ENCODE measurements around the gene TDRD15. TPM values are rescaled to one million over a fixed set of nuclear protein-coding genes. Genes with fewer than 3 reads are reported as not detected.

TDRD15 gene
- total and polyA plus RNA-seq, 7 donors, result 0.55 TPM; not detected in 6

- H3K27me3 ChIP-seq, result no peaks in the 10 kb centered on the region
- TF ChIP-seq CTCF (IDR thresholded peaks at IDR 0.05) (no peak), EP300 (IDR thresholded peaks at IDR 0.05) (no peak), POLR2AphosphoS5 (IDR thresholded peaks at IDR 0.05) (no peak), POLR2A (IDR thresholded peaks at IDR 0.05) (no peak)
- DNase-seq, result no peak
- no peak overlapping the region for H3K4me3 ChIP-seq
- intact Hi-C loops (cut with DNase I), result no loop called here
- no peaks in the 10 kb centered on the region for H3K36me3 ChIP-seq
- H3K4me1 ChIP-seq, result peaks cover 0 to 13% (median 5%) of the 10 kb centered on the region in 4 donors
- H3K9me3 ChIP-seq, result no peaks in the 10 kb centered on the region
- WGBS, 2 donors, result 59 to 78% methylated on average over 1 of the region's 1 CpG
- no peak overlapping the region for H3K27ac ChIP-seq
Measured at GRCh38 chr2:21103274-21103891, 20.4 kb upstream of the TDRD15 start.

DNA sequence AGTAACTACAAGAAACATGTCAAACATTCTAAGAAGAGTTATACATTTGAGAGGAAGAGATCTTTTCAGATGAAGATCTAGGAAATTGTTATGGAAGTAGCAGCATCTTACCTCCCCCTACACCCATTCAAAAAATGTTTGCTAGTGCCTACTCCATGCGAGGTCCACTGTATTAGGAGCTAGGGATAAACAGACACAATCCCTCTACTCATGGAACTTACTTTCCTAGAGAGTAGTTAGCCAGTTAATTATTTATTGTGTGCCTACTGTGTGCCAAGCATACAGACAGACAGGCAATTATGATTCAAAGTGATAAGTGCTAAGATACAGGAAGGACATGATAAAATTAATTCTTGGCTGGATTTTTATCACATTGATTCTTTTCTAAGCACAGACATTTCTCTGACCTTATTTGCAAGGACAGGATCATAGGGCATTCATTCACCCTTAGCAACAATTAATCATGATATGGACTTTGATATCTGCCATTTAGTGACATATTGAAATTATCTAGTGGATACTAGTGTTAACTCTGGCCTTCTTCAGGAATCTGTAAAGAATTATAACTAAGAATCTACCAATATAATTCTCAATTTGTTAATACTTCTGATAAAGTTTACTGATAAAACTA lies 19.6 kb upstream of the TDRD15 start:
- intact Hi-C loops (cut with DNase I), result no loop called here
- 62 to 75% methylated on average over 1 of the region's 1 CpG for WGBS, 2 donors
- H3K9me3 ChIP-seq, result no peaks in the 10 kb centered on the region
- no peak for DNase-seq
- TF ChIP-seq CTCF (IDR thresholded peaks at IDR 0.05), result no peak
- no peak for TF ChIP-seq EP300 (IDR thresholded peaks at IDR 0.05)
- no peak for TF ChIP-seq POLR2A (IDR thresholded peaks at IDR 0.05)
- TF ChIP-seq POLR2AphosphoS5 (IDR thresholded peaks at IDR 0.05), result no peak
- H3K27me3 ChIP-seq, result no peaks in the 10 kb centered on the region
- H3K4me1 ChIP-seq, result peaks cover 0 to 8% (median 4%) of the 10 kb centered on the region in 4 donors
- no peaks in the 10 kb centered on the region for H3K36me3 ChIP-seq
- no peak overlapping the region for H3K27ac ChIP-seq
- no peak overlapping the region for H3K4me3 ChIP-seq

GRCh38 chr2:21111012-21111411 lies 12.8 kb upstream of the TDRD15 start:
- no peaks in the 10 kb centered on the region for H3K27me3 ChIP-seq
- intact Hi-C loops (cut with DNase I), result no loop called here
- H3K4me3 ChIP-seq, result no peak overlapping the region
- 88 to 89% methylated on average over 1 of the region's 1 CpG for WGBS, 2 donors
- no peak overlapping the region for H3K27ac ChIP-seq
- H3K9me3 ChIP-seq, result no peaks in the 10 kb centered on the region
- TF ChIP-seq EP300 (IDR thresholded peaks at IDR 0.05) (no peak), POLR2A (IDR thresholded peaks at IDR 0.05) (no peak), CTCF (IDR thresholded peaks at IDR 0.05) (no peak), POLR2AphosphoS5 (IDR thresholded peaks at IDR 0.05) (no peak)
- no peaks in the 10 kb centered on the region for H3K36me3 ChIP-seq
- no peaks in the 10 kb centered on the region for H3K4me1 ChIP-seq
- no peak for DNase-seq

GRCh38 chr2:21117688-21118087 lies 6.1 kb upstream of the TDRD15 start:
- Histone ChIP-seq H3K27me3 (no peaks in the 10 kb centered on the region), H3K36me3 (no peaks in the 10 kb centered on the region), H3K27ac (no peak overlapping the region), H3K9me3 (no peaks in the 10 kb centered on the region), H3K4me1 (no peaks in the 10 kb centered on the region), H3K4me3 (no peak overlapping the region)
- intact Hi-C loops (cut with DNase I), result loop anchor here (1.0 to 2.0 kb wide), 2 partner anchors 74 to 457 kb away; no protein-coding TSS in a partner anchor
- no peak for TF ChIP-seq CTCF (IDR thresholded peaks at IDR 0.05)
- TF ChIP-seq POLR2AphosphoS5 (IDR thresholded peaks at IDR 0.05), result no peak
- no peak for TF ChIP-seq EP300 (IDR thresholded peaks at IDR 0.05)
- no peak for TF ChIP-seq POLR2A (IDR thresholded peaks at IDR 0.05)
- DNase-seq, result no peak

Data from sigmoid colon (tissue), 7 donors.